ENCODE data around the gene LY86. TPM values are rescaled to one million over a fixed set of nuclear protein-coding genes. Genes with fewer than 3 reads are reported as not detected.

LY86 gene
- polyA plus RNA-seq, 1 donor from 2014 or later: not detected

- H3K36me3 ChIP-seq (ENCODE audit: insufficient read depth, low read length): no peaks in the 10 kb centered on the region
- no peak overlapping the region for H3K4me3 ChIP-seq (ENCODE audit: low read length)
- H3K9ac ChIP-seq (ENCODE audit: low read length): no peak overlapping the region
- H3K4me2 ChIP-seq (ENCODE audit: low read length): no peak overlapping the region
- H3F3A ChIP-seq (ENCODE audit: insufficient read depth, low read length, poor library complexity, severe bottlenecking): no peaks in the 10 kb centered on the region
- no peak overlapping the region for H2AFZ ChIP-seq (ENCODE audit: low read depth, low read length)
- no peaks in the 10 kb centered on the region for H3K27me3 ChIP-seq (ENCODE audit: insufficient read depth, low read depth, low read length)
- no peaks in the 10 kb centered on the region for H4K20me1 ChIP-seq (ENCODE audit: insufficient read depth)
- TF ChIP-seq POLR2AphosphoS5 (IDR thresholded peaks at IDR 0.05): no peak
- H3K9me2 ChIP-seq (ENCODE audit: insufficient read depth, low read length): no peaks in the 10 kb centered on the region
- no peak overlapping the region for H3K27ac ChIP-seq (ENCODE audit: low read length)
- no peaks in the 10 kb centered on the region for H3K79me2 ChIP-seq (replicated peaks; ENCODE audit: insufficient read depth, low read length)
- H3K9me3 ChIP-seq (ENCODE audit: low read length): no peaks in the 10 kb centered on the region
These were observed 111.3 kb downstream of the LY86 start for GRCh38 chr6:6699741-6700367.

- H3K27ac ChIP-seq (ENCODE audit: low read length): no peak overlapping the region
- no peak overlapping the region for H3K9ac ChIP-seq (ENCODE audit: low read length)
- no peak overlapping the region for H3K4me2 ChIP-seq (ENCODE audit: low read length)
These were observed 112.1 kb downstream of the LY86 start for GRCh38 chr6:6700407-6701270.

More at GRCh38 chr6:6700407-6701270, 112.1 kb downstream of the LY86 start:
- H3F3A ChIP-seq (ENCODE audit: insufficient read depth, low read length, poor library complexity, severe bottlenecking): no peaks in the 10 kb centered on the region
- no peaks in the 10 kb centered on the region for H4K20me1 ChIP-seq (ENCODE audit: insufficient read depth)
- H2AFZ ChIP-seq (ENCODE audit: low read depth, low read length): no peak overlapping the region
- H3K9me3 ChIP-seq (ENCODE audit: low read length): no peaks in the 10 kb centered on the region
- no peaks in the 10 kb centered on the region for H3K9me2 ChIP-seq (ENCODE audit: insufficient read depth, low read length)
- H3K79me2 ChIP-seq (replicated peaks; ENCODE audit: insufficient read depth, low read length): no peaks in the 10 kb centered on the region
- no peaks in the 10 kb centered on the region for H3K27me3 ChIP-seq (ENCODE audit: insufficient read depth, low read depth, low read length)
- TF ChIP-seq MXI1 (conservative IDR thresholded peaks at IDR 0.05; ENCODE audit: poor library complexity, severe bottlenecking) (no peak), SMC3 (conservative IDR thresholded peaks at IDR 0.05; ENCODE audit: poor library complexity) (no peak), EZH2 (IDR thresholded peaks at IDR 0.05; ENCODE audit: borderline replicate concordance, insufficient read depth, low read length, poor library complexity, severe bottlenecking) (no peak), TAF1 (IDR thresholded peaks at IDR 0.05; ENCODE audit: low read depth) (no peak), EP300 (conservative IDR thresholded peaks at IDR 0.05; ENCODE audit: poor library complexity, severe bottlenecking) (no peak), POLR2AphosphoS5 (IDR thresholded peaks at IDR 0.05) (no peak), RAD21 (conservative IDR thresholded peaks at IDR 0.05) (no peak), REST (IDR thresholded peaks at IDR 0.05; ENCODE audit: borderline replicate concordance) (no peak)
- TF ChIP-seq, protein P1, sequence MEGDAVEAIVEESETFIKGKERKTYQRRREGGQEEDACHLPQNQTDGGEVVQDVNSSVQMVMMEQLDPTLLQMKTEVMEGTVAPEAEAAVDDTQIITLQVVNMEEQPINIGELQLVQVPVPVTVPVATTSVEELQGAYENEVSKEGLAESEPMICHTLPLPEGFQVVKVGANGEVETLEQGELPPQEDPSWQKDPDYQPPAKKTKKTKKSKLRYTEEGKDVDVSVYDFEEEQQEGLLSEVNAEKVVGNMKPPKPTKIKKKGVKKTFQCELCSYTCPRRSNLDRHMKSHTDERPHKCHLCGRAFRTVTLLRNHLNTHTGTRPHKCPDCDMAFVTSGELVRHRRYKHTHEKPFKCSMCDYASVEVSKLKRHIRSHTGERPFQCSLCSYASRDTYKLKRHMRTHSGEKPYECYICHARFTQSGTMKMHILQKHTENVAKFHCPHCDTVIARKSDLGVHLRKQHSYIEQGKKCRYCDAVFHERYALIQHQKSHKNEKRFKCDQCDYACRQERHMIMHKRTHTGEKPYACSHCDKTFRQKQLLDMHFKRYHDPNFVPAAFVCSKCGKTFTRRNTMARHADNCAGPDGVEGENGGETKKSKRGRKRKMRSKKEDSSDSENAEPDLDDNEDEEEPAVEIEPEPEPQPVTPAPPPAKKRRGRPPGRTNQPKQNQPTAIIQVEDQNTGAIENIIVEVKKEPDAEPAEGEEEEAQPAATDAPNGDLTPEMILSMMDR (IDR thresholded peaks at IDR 0.05; ENCODE audit: poor library complexity, severe bottlenecking): no peak
- no peak overlapping the region for H3K4me3 ChIP-seq (ENCODE audit: low read length)
- no peaks in the 10 kb centered on the region for H3K36me3 ChIP-seq (ENCODE audit: insufficient read depth, low read length)

All from neural cell (in vitro differentiated cells).